Left ventricle myocardium inferior (tissue), 1 donor: ENCODE measurements around the gene SAP30L. TPM values are rescaled to one million over a fixed set of nuclear protein-coding genes. Genes with fewer than 3 reads are reported as not detected.

Experiments used
- DNase-seq: peaks from one replicate; pipeline ENCODE4 v3.0.0-alpha.2; 2020
- H3K27ac ChIP-seq: fragments of 200-600 bp; replicated peaks from 2 replicates; pipeline ENCODE4 v1.8.0; 2021
- H3K27me3 ChIP-seq: fragments of 200-600 bp; 2 replicates; pipeline ENCODE4 v1.8.0; 2021; ENCODE audit warnings: low read depth
- H3K36me3 ChIP-seq: fragments of 200-600 bp; 2 replicates; pipeline ENCODE4 v1.8.0; 2021
- H3K4me1 ChIP-seq: fragments of 200-600 bp; 2 replicates; pipeline ENCODE4 v1.8.0; 2021
- H3K4me3 ChIP-seq: fragments of 200-600 bp; 2 replicates; pipeline ENCODE4 v1.8.0; 2021; ENCODE audit warnings: mild to moderate bottlenecking, moderate library complexity
- H3K9me3 ChIP-seq: fragments of 200-600 bp; replicated peaks from 2 replicates; pipeline ENCODE4 v1.8.0; 2021
- CTCF ChIP-seq: fragments of 200-600 bp; IDR thresholded peaks from 2 replicates; pipeline ENCODE4 v1.8.0; 2021; ENCODE audit warnings: antibody characterized with exemption, mild to moderate bottlenecking, borderline replicate concordance
- intact Hi-C: fragments of 100-400 bp; cut with micrococcal nuclease; formaldehyde crosslinking; loops from one replicate; pipeline ENCODE4 v1.11.0; 2022
- total RNA-seq: library from RNA; stranded (reverse); fragmentation: NEBNext Ultra II Directional; extraction: Animal tissue kit (Norgen Biotek cat#: 25700); gene quantifications from one replicate; pipeline ENCODE4 v1.2.1, GENCODE V29; 2021
- donor health status: DM: no; HTN: yes; CAD: no; lungs with severe emphysema.

Gene SAP30L
- total RNA-seq, 1 donor from 2014 or later = 31.3 TPM

GRCh38 chr5:154509784-154510555 is 64.2 kb downstream of the SAP30L start:
- intact Hi-C loops = no loop called here
- H3K9me3 ChIP-seq = no peaks in the 10 kb centered on the region
- H3K36me3 ChIP-seq = no peaks in the 10 kb centered on the region
- peaks cover 70% of the 10 kb centered on the region for H3K27me3 ChIP-seq
- DNase-seq = no peak
- no peak for TF ChIP-seq CTCF
- H3K4me1 ChIP-seq = no peaks in the 10 kb centered on the region
- H3K27ac ChIP-seq = no peak overlapping the region
- no peak overlapping the region for H3K4me3 ChIP-seq

Other genes with a start within 250 kb of the SAP30L start
- gene HAND1, start 32.2 kb downstream of the SAP30L start, total RNA-seq = 26.2 TPM